GM23248 (cell line): ENCODE data around the gene TNFRSF8. TPM values are rescaled to one million over a fixed set of nuclear protein-coding genes. Genes with fewer than 3 reads are reported as not detected.

Source experiments
- DNase-seq: peaks from one replicate; pipeline ENCODE4 v3.0.0-alpha.2; 2015
- H2AFZ ChIP-seq: fragments of 200-600 bp; sonication (generic); 2 replicates; pipeline ENCODE4 v1.6.1; 2016; ENCODE audit warnings: antibody characterized with exemption
- H3F3A ChIP-seq: fragments of 200-600 bp; sonication (generic); 2 replicates; pipeline ENCODE4 v1.6.1; 2016; ENCODE audit warnings: mild to moderate bottlenecking, antibody characterized with exemption, mixed run types; ENCODE audit not compliant: insufficient read depth
- H3K27ac ChIP-seq: fragments of 200-600 bp; sonication (generic); 2 replicates; pipeline ENCODE4 v1.5.1; 2016; ENCODE audit warnings: mild to moderate bottlenecking
- H3K27me3 ChIP-seq: fragments of 200-600 bp; sonication (generic); replicated peaks from 2 replicates; pipeline ENCODE4 v1.6.1; 2016; ENCODE audit warnings: mild to moderate bottlenecking; ENCODE audit not compliant: insufficient read depth
- H3K36me3 ChIP-seq: fragments of 200-600 bp; sonication (generic); 2 replicates; pipeline ENCODE4 v1.6.1; 2016; ENCODE audit warnings: low read depth, mild to moderate bottlenecking
- H3K4me1 ChIP-seq: fragments of 200-600 bp; sonication (generic); 2 replicates; pipeline ENCODE4 v1.6.1; 2016; ENCODE audit warnings: mild to moderate bottlenecking; ENCODE audit not compliant: insufficient read depth
- H3K4me2 ChIP-seq: fragments of 200-600 bp; sonication (generic); one replicate; pipeline ENCODE4 v1.6.1; 2016; ENCODE audit warnings: mild to moderate bottlenecking; ENCODE audit not compliant: unreplicated experiment
- H3K4me3 ChIP-seq: fragments of 200-600 bp; sonication (generic); 2 replicates; pipeline ENCODE4 v1.5.1; 2016; ENCODE audit warnings: mild to moderate bottlenecking
- H3K79me2 ChIP-seq: fragments of 200-600 bp; sonication (generic); 2 replicates; pipeline ENCODE4 v1.6.1; 2016; ENCODE audit warnings: mild to moderate bottlenecking; ENCODE audit not compliant: insufficient read depth
- H3K9ac ChIP-seq: fragments of 200-600 bp; sonication (generic); 2 replicates; pipeline ENCODE4 v1.6.1; 2016; ENCODE audit warnings: mild to moderate bottlenecking
- H3K9me2 ChIP-seq: fragments of 200-600 bp; sonication (generic); 2 replicates; pipeline ENCODE4 v1.6.1; 2016; ENCODE audit warnings: mixed run types, mild to moderate bottlenecking, moderate library complexity; ENCODE audit not compliant: insufficient read depth
- H3K9me3 ChIP-seq: fragments of 200-600 bp; sonication (generic); one replicate; pipeline ENCODE4 v1.6.1; 2017; ENCODE audit warnings: low read depth
- H4K20me1 ChIP-seq: fragments of 200-600 bp; sonication (generic); 2 replicates; pipeline ENCODE4 v1.6.0; 2016; ENCODE audit not compliant: insufficient read depth
- EZH2 ChIP-seq: fragments of 200-600 bp; sonication (generic); IDR thresholded peaks from 2 replicates; pipeline ENCODE4 v1.6.1; 2018; ENCODE audit warnings: antibody characterized with exemption, mild to moderate bottlenecking; ENCODE audit not compliant: insufficient read depth, poor library complexity, severe bottlenecking
- EZH2phosphoT487 ChIP-seq: fragments of 200-600 bp; sonication (generic); IDR thresholded peaks from 2 replicates; pipeline ENCODE4 v1.6.1; 2018; ENCODE audit warnings: antibody characterized with exemption, moderate library complexity, mild to moderate bottlenecking, low read depth; ENCODE audit not compliant: insufficient read depth
- WGBS, 2 experiments: methylation state at CpG; one replicate each; pipeline ENCODE4 v1.1.6; 2015 to 2017; ENCODE audit warnings: low lambda C conversion rate in 2 of 2, low coverage in 1 of 2; ENCODE audit errors: missing lambda C conversion rate in 2 of 2; 5-methylcytosine and 5-hydroxymethylcytosine counted together
- in situ Hi-C: fragments of 300-500 bp; cut with MboI; formaldehyde crosslinking; loops from 2 replicates; pipeline ENCODE4 v1.15.0; 2020
- polyA plus RNA-seq: library from polyadenylated mRNA; unstranded; fragments of >200 nt; fragmentation: Nextera tagmentation; extraction: Ambion mirVana; gene quantifications from 2 replicates; pipeline ENCODE4 v1.2.1, GENCODE V29; 2016
- total RNA-seq: library from RNA; depleted of rRNA; stranded (reverse); fragments of >200 nt; shearing (Covaris generic); gene quantifications from 2 replicates; pipeline ENCODE4 v1.2.3, GENCODE V29; 2014

Gene TNFRSF8
- total and polyA plus RNA-seq, 2 experiments from 2014 or later, result 0.23 TPM; not detected in 1

DNA sequence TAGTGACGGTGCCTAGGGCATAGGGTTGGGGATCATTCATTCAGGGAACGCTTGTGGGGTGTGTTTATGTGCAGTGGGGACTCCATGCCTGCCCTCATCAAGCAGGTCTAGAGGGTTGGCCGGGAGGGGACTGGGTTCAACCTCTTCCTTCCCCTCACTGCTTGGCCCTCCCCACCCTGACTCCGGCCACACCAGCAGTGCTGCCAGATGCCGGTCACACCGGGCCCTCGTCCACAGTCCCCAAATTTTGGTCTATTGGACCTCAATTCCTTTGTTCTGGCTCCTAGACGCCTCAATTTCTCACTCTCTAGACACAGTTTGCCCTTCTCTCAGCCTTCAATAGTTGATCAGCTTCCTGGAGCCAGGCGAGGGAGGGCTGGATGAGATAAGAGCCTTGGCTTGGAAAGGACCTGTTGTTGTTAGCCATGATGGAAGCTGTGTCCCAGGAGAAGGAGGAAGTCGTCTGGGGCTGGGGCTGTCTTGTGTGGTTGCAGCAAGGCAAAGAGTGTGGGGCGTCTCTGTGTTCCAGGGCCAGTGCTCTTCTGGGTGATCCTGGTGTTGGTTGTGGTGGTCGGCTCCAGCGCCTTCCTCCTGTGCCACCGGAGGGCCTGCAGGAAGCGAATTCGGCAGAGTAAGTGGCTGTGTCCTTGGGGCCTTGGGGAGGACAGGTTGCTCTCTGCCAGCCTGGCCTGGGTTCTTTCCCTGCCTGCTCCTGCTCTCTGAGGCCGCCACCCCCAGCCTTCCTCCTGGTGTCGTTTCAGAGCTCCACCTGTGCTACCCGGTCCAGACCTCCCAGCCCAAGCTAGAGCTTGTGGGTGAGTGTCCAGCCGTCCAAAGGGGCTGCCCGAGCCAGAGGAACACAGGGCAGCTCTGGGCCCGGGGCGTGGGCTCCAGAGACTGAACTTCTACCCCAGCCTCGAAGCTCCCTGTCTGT, 62.6 kb downstream of the TNFRSF8 start:
- Histone ChIP-seq H3K27me3 (no peaks in the 10 kb centered on the region), H3K27ac (no peak overlapping the region), H3K36me3 (no peaks in the 10 kb centered on the region), H3K9me2 (no peaks in the 10 kb centered on the region), H3K4me2 (no peak overlapping the region), H4K20me1 (no peaks in the 10 kb centered on the region), H3K9me3 (no peaks in the 10 kb centered on the region), H3K4me3 (no peak overlapping the region), H3K9ac (no peak overlapping the region), H3K79me2 (no peaks in the 10 kb centered on the region), H3F3A (no peaks in the 10 kb centered on the region), H2AFZ (no peak overlapping the region), H3K4me1 (no peaks in the 10 kb centered on the region)
- WGBS, 2 experiments, result 76 to 77% methylated on average over 23 to 24 of the region's 24 CpGs
- no peak for TF ChIP-seq EZH2
- TF ChIP-seq EZH2phosphoT487, result no peak
- in situ Hi-C loops, result no loop called here
- no peak for DNase-seq

DNA sequence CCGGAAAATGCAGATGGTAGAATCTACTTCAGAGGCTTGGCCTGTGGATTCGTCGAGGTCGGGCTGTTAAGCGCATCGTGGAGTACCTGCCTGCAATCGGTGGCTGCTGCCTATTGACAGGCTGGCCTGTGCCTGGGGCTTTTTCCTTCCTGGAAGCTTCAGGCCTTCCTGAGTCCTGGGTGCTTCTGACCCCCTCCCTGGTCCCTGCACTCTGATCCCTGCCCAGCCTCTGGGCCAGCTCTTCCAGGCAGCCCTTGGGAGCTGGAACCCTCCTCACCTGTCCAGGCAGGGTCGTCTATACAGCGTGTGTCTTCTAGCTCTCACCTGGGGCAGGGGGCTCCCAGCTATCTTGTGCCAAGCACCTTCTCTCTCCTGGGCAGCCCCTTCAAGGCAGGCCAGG, 63.7 kb downstream of the TNFRSF8 start:
- Histone ChIP-seq H3K27me3 (no peaks in the 10 kb centered on the region), H3K4me2 (no peak overlapping the region), H3F3A (no peaks in the 10 kb centered on the region), H3K36me3 (no peaks in the 10 kb centered on the region), H3K9me2 (no peaks in the 10 kb centered on the region), H3K4me3 (no peak overlapping the region), H4K20me1 (no peaks in the 10 kb centered on the region), H3K79me2 (no peaks in the 10 kb centered on the region), H3K27ac (no peak overlapping the region), H2AFZ (no peak overlapping the region), H3K9me3 (no peaks in the 10 kb centered on the region), H3K4me1 (peaks cover 2% of the 10 kb centered on the region; the same call in 1 of the 2 replicates), H3K9ac (no peak overlapping the region)
- TF ChIP-seq EZH2phosphoT487, result no peak
- no peak for TF ChIP-seq EZH2
- DNase-seq, result no peak
- in situ Hi-C loops, result no loop called here
- WGBS, 2 experiments, result 92 to 94% methylated on average over 9 of the region's 9 CpGs

DNA sequence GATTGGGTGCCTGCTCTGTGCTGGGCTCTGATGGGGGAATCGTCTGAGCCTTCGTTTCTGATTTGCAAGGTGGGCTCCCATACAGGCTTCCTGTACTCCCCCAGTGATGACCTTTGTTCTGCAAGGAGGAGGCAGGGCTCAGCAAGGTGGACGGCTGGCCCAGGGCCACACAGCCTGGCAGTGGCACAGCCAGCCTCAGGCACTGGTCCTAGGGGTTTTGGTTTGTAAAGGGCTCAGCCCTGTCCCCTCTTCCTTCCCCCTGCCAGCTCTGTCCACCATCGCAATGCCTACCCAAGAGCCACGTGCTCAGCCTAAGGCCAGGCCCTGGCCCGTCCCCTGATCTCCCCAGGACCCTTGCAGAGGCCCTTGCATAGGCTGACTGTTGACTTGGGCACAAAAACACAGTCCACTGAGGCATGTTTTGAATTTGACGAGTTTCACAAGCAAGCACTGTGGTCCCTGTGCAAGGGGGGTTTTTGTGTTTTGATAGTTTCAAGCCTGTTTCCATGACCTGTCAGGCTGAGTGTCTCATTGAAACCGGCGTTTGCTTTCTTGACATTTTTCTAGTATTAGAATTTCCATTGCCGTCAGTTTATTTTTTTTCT, 64.2 kb downstream of the TNFRSF8 start:
- H3K9me3 ChIP-seq, result no peaks in the 10 kb centered on the region
- no peak overlapping the region for H3K4me2 ChIP-seq
- H4K20me1 ChIP-seq, result no peaks in the 10 kb centered on the region
- no peaks in the 10 kb centered on the region for H3K79me2 ChIP-seq
- no peak for TF ChIP-seq EZH2phosphoT487
- no peak for TF ChIP-seq EZH2
- no peak overlapping the region for H3K27ac ChIP-seq
- peaks cover 2% of the 10 kb centered on the region; the same call in 1 of the 2 replicates for H3F3A ChIP-seq
- H3K9ac ChIP-seq, result no peak overlapping the region
- H3K9me2 ChIP-seq, result no peaks in the 10 kb centered on the region
- no peaks in the 10 kb centered on the region for H3K27me3 ChIP-seq
- H3K36me3 ChIP-seq, result no peaks in the 10 kb centered on the region
- DNase-seq, result no peak
- H2AFZ ChIP-seq, result no peak overlapping the region
- WGBS, 2 experiments, result 92 to 94% methylated on average over 10 of the region's 10 CpGs
- peaks cover 6% of the 10 kb centered on the region; the same call in 1 of the 2 replicates for H3K4me1 ChIP-seq
- in situ Hi-C loops, result no loop called here
- no peak overlapping the region for H3K4me3 ChIP-seq

DNA sequence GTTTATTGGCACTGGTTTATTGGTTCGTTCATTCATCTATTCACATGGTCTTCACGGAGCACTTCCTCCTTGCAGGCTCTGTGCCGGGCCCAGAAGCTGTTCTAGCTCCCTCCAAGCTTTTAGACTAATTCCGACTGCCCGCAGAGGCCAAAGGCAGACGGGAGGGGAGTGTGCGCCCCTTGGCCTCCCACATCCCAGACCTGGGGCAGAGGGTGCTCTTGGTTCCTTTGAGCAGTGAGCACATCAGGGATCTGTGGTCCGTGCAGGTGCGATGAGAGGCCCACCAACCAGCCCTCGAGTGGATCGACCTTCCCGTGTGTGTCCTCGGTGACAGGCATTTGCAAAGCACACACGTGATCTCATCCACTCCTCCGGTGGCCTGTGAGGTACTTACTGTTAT, 65.0 kb downstream of the TNFRSF8 start:
- Histone ChIP-seq H3K9me2 (no peaks in the 10 kb centered on the region), H3K4me2 (no peak overlapping the region), H3K79me2 (no peaks in the 10 kb centered on the region), H3K9ac (no peak overlapping the region), H3K27ac (no peak overlapping the region), H3K9me3 (no peaks in the 10 kb centered on the region), H3K27me3 (no peaks in the 10 kb centered on the region), H3K36me3 (no peaks in the 10 kb centered on the region), H4K20me1 (no peaks in the 10 kb centered on the region), H3F3A (peaks cover 10% of the 10 kb centered on the region), H2AFZ (no peak overlapping the region), H3K4me1 (peaks cover 13% of the 10 kb centered on the region), H3K4me3 (no peak overlapping the region)
- 97 to 98% methylated on average over 15 of the region's 15 CpGs for WGBS, 2 experiments
- no peak for DNase-seq
- TF ChIP-seq EZH2phosphoT487 (no peak), EZH2 (no peak)
- in situ Hi-C loops, result no loop called here
